B cell (primary cell): Measurements from ENCODE around the gene TYSND1. TPM values are rescaled to one million over a fixed set of nuclear protein-coding genes. Genes with fewer than 3 reads are reported as not detected.

Experiments used
- ATAC-seq: fragments of 200-7000 bp; cut with Tn5 transposase; one replicate; pipeline ENCODE4 v1.10.0; 2021; ENCODE audit warnings: low read depth, mild to moderate bottlenecking, moderate number of reproducible peaks, moderate library complexity
- CTCF ChIA-PET: fragments of 350-600 bp; sonication (Branson Sonifier 250); formaldehyde crosslinking; loops from one replicate; lab custom pipeline; 2021; ENCODE audit warnings: antibody characterized with exemption, inconsistent platforms; lab: Charles Lee
- POLR2A ChIA-PET: fragments of 350-600 bp; sonication (Branson Sonifier 250); formaldehyde crosslinking; loops from one replicate; lab custom pipeline; 2021; ENCODE audit warnings: antibody characterized with exemption; lab: Charles Lee
- DNase-seq: peaks from one replicate; pipeline ENCODE4 v3.0.0; 2013
- H2AFZ ChIP-seq: 2 replicates; pipeline ENCODE4 v1.6.1; 2012; ENCODE audit warnings: mild to moderate bottlenecking, low read depth, low read length; ENCODE audit not compliant: insufficient read depth, poor library complexity, severe bottlenecking
- H3K27ac ChIP-seq, 2 donors: 1 replicate in 1 of 2; 2 replicates in 1 of 2; pipeline ENCODE4 v1.5.1; 2012 to 2013; ENCODE audit warnings: low read length in 2 of 2, mild to moderate bottlenecking in 2 of 2, moderate library complexity in 1 of 2
- H3K27me3 ChIP-seq, 4 experiments: fragments of 200-600 bp in 1 of 4; sonication (generic) in 1 of 4; replicated peaks in 1 of 4; 1 replicate in 2 of 4; 2 replicates in 2 of 4; pipeline versions ENCODE4 v1.6.1 to v1.7.0; 2013 to 2016; ENCODE audit warnings: low read length in 3 of 4, mild to moderate bottlenecking in 2 of 4, mixed read lengths in 1 of 4, moderate library complexity in 1 of 4; ENCODE audit not compliant: insufficient read depth in 4 of 4, control insufficient read depth in 3 of 4; ENCODE audit errors: control extremely low read depth in 1 of 4
- H3K36me3 ChIP-seq, 2 experiments: replicated peaks in 1 of 2; 1 replicate in 1 of 2; 2 replicates in 1 of 2; pipeline versions ENCODE4 v1.6.1 to v1.7.1; 2013; ENCODE audit warnings: low read length in 1 of 2; ENCODE audit not compliant: insufficient read depth in 2 of 2, control insufficient read depth in 1 of 2; ENCODE audit errors: control extremely low read depth in 1 of 2, extremely low read depth in 1 of 2
- H3K4me1 ChIP-seq, 2 donors: fragments of 200-600 bp in 1 of 2; sonication (generic) in 1 of 2; 1 replicate in 1 of 2; 2 replicates in 1 of 2; pipeline versions ENCODE4 v1.5.1 to v1.6.1; 2013 to 2017; ENCODE audit warnings: low read length in 2 of 2; ENCODE audit not compliant: control insufficient read depth in 2 of 2, insufficient read depth in 2 of 2
- H3K4me2 ChIP-seq: replicated peaks from 2 replicates; pipeline ENCODE3; 2012; ENCODE audit warnings: mild to moderate bottlenecking, low read depth, low read length; ENCODE audit not compliant: poor library complexity, severe bottlenecking
- H3K4me3 ChIP-seq, 5 experiments: fragments of 200-600 bp in 1 of 5; sonication (generic) in 1 of 5; 1 replicate in 3 of 5; 2 replicates in 2 of 5; pipeline versions ENCODE4 v1.5.1 to v1.7.0; 2011 to 2016; ENCODE audit warnings: low read length in 4 of 5, mild to moderate bottlenecking in 4 of 5, low read depth in 2 of 5, control low read depth in 1 of 5, moderate library complexity in 1 of 5; ENCODE audit not compliant: insufficient read depth in 1 of 5; ENCODE audit errors: control extremely low read depth in 1 of 5, extremely low read depth in 1 of 5
- H3K79me2 ChIP-seq: fragments of 200-600 bp; sonication (generic); one replicate; pipeline ENCODE4 v1.6.0; 2016; ENCODE audit warnings: low read length; ENCODE audit not compliant: control insufficient read depth, insufficient read depth
- H3K9ac ChIP-seq: fragments of 200-600 bp; sonication (generic); 2 replicates; pipeline ENCODE4 v1.6.1; 2017; ENCODE audit warnings: mild to moderate bottlenecking, low read length, moderate library complexity
- H3K9me3 ChIP-seq, 3 donors: one replicate each; pipeline versions ENCODE4 v1.6.1 to v1.7.1; 2013; ENCODE audit warnings: low read length in 2 of 3; ENCODE audit not compliant: control insufficient read depth in 2 of 3, insufficient read depth in 1 of 3; ENCODE audit errors: control extremely low read depth in 1 of 3
- H4K20me1 ChIP-seq: 2 replicates; pipeline ENCODE4 v1.6.0; 2012; ENCODE audit warnings: mild to moderate bottlenecking, low read length; ENCODE audit not compliant: insufficient read depth, control insufficient read depth, poor library complexity, severe bottlenecking
- H3K27ac Mint-ChIP-seq: one replicate; pipeline ENCODE4 v1.8.0; 2021; ENCODE audit warnings: mixed read lengths
- H3K27me3 Mint-ChIP-seq: one replicate; pipeline ENCODE4 v1.8.0; 2021; ENCODE audit warnings: mixed read lengths
- H3K4me1 Mint-ChIP-seq: one replicate; pipeline ENCODE4 v1.8.0; 2021; ENCODE audit warnings: mixed read lengths
- H3K4me3 Mint-ChIP-seq: one replicate; pipeline ENCODE4 v1.8.0; 2021; ENCODE audit warnings: mixed read lengths
- H3K9me3 Mint-ChIP-seq: one replicate; pipeline ENCODE4 v1.8.0; 2022; ENCODE audit warnings: mixed read lengths; ENCODE audit not compliant: insufficient read depth
- CTCF ChIP-seq: fragments of 200-600 bp; IDR thresholded peaks from one replicate; pipeline ENCODE4 v1.8.0; 2022; ENCODE audit warnings: antibody characterized with exemption, mild to moderate bottlenecking
- EZH2 ChIP-seq: IDR thresholded peaks from 2 replicates; pipeline ENCODE4 v1.6.1; 2012; ENCODE audit warnings: borderline replicate concordance, low read depth, mild to moderate bottlenecking, moderate library complexity, low read length; ENCODE audit not compliant: insufficient read depth, poor library complexity, severe bottlenecking
- WGBS: methylation state at CpG from one replicate; pipeline ENCODE4 v1.1.5; 2013; ENCODE audit warnings: missing lambda C conversion rate; ENCODE audit not compliant: insufficient coverage; 5-methylcytosine and 5-hydroxymethylcytosine counted together
- intact Hi-C: fragments of 100-400 bp; cut with micrococcal nuclease; formaldehyde crosslinking; loops from one replicate; pipeline ENCODE4 v1.10.0; 2022
- polyA plus RNA-seq: library from polyadenylated mRNA; depleted of rRNA; stranded (reverse); fragments of >200 nt; gene quantifications from 2 replicates; pipeline ENCODE4 v1.2.3, GENCODE V29; 2012
- total RNA-seq, 2 donors: library from RNA; stranded (reverse); fragments of 120-200 nt in 1 of 2; gene quantifications; 1 replicate in 1 of 2; 2 replicates in 1 of 2; pipeline versions ENCODE4 v1.2.3 to v1.2.4, GENCODE V29; 2013 to 2022

TYSND1 gene
- total and polyA plus RNA-seq, 2 donors (not counting 1 experiment from before 2014, with no cell fraction given): 28.0 to 34.1 TPM

- peaks cover 38% of the 10 kb centered on the region for H3K79me2 ChIP-seq
Measured at GRCh38 chr10:70158113-70158512, 11.6 kb upstream of the TYSND1 start.

More at GRCh38 chr10:70158113-70158512, 11.6 kb upstream of the TYSND1 start:
- Histone ChIP-seq H3K27ac (no peak overlapping the region), H4K20me1 (peaks cover 26% of the 10 kb centered on the region), H2AFZ (no peak overlapping the region), H3K4me1 (peaks cover 6% of the 10 kb centered on the region in 2 donors), H3K9me3 (no peaks in the 10 kb centered on the region), H3K4me2 (no peak overlapping the region), H3K36me3 (peaks cover 0 to 75% of the 10 kb centered on the region in 2 experiments), H3K4me3 (no peak overlapping the region), H3K9ac (no peak overlapping the region), H3K27me3 (no peaks in the 10 kb centered on the region)
- intact Hi-C loops: no loop called here
- TF ChIP-seq CTCF (no peak), EZH2 (no peak)
- ChIA-PET POLR2A (no interaction called here), CTCF (interaction anchor here (0.9 kb wide), 1 partner anchor 12 kb away, joined by 3 read pairs; the partner anchor contains the start of gene TYSND1)
- Mint-ChIP-seq H3K4me1 (peaks cover 16% of the 10 kb centered on the region), H3K4me3 (no peak overlapping the region), H3K9me3 (no peaks in the 10 kb centered on the region), H3K27me3 (no peaks in the 10 kb centered on the region), H3K27ac (no peak overlapping the region)
- ATAC-seq (no peak), DNase-seq (no peak)
- 95% methylated on average over 2 of the region's 2 CpGs for WGBS
